ENCODE measurements around the gene DPP4. TPM values are rescaled to one million over a fixed set of nuclear protein-coding genes. Genes with fewer than 3 reads are reported as not detected.
A peak's percentile ranks its signal among the peaks of the same experiment; 100 is the strongest.

Gene DPP4
- total and polyA plus RNA-seq, 2 of the 13 experiments (the other 11 are each of a cell fraction or from before 2014, with no cell fraction given): 39.4 to 109 TPM

DNA sequence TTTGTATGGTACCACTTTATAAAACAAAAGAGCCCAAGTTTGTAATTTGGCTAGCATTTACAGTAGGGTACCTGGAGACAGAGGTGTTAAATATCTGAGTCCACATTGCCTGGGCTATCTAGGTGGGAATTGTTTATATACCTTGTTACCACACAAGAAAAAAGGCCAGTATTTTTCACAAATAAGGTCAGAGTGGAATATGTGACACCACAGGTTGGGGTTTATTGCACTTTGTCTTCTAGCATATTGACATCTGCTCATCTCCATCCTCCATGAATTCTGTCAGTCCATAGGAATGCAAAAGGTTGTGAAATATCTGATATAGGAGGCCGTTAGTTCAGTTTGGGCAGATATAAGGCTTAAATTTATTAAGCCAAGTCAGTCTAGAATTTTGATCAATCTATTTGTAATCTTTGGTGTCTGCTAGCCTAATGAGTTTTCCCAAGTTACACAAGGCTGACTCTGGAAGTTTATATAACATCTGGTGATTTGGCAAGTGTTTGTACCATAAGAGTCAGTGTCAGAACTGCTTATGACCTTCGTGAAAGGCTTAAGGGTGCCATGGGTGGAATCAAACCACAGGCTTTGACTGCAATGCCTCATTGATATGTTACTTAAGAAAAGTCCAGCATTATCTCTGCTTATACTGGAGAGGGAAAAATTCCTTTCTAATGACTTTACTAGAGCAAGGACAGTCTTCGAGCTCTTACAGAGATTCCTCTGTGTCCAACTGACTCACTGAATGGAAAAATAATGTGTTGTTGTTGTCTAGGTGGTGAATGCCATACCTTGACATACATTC, 11.3 kb upstream of the DPP4 start (continued):
- TF ChIP-seq GMEB1 (CRISPR knock-in tag; IDR thresholded peaks at IDR 0.05; ENCODE audit: borderline replicate concordance) (no peak), KLF13 (CRISPR knock-in tag; IDR thresholded peaks at IDR 0.05) (no peak), POGZ (CRISPR knock-in tag; IDR thresholded peaks at IDR 0.05) (peak; percentile 84), ZNF644 (CRISPR knock-in tag; IDR thresholded peaks at IDR 0.05; ENCODE audit: low read depth) (peak; percentile 65; the same call in 1 of the 2 replicates), MEIS1 (CRISPR knock-in tag; IDR thresholded peaks at IDR 0.05; ENCODE audit: borderline replicate concordance) (no peak; the same call in 1 of the 2 replicates), UBTF (CRISPR knock-in tag; IDR thresholded peaks at IDR 0.05) (no peak), CENPX (CRISPR knock-in tag; IDR thresholded peaks at IDR 0.05) (no peak), ZNF30 (CRISPR knock-in tag; IDR thresholded peaks at IDR 0.05) (no peak), ZNF549 (CRISPR knock-in tag; IDR thresholded peaks at IDR 0.05) (no peak), IKZF4 (CRISPR knock-in tag; IDR thresholded peaks at IDR 0.05; ENCODE audit: borderline replicate concordance, low read depth, not compliant biosample characterization) (no peak), ARNT2 (CRISPR knock-in tag; IDR thresholded peaks at IDR 0.05; ENCODE audit: low read depth) (no peak), TRAFD1 (CRISPR knock-in tag; IDR thresholded peaks at IDR 0.05; ENCODE audit: borderline replicate concordance) (no peak), ZBTB1 (CRISPR knock-in tag; IDR thresholded peaks at IDR 0.05; ENCODE audit: borderline replicate concordance) (no peak), ZNF790 (CRISPR knock-in tag; IDR thresholded peaks at IDR 0.05; ENCODE audit: borderline replicate concordance) (no peak), ZNF451 (CRISPR knock-in tag; IDR thresholded peaks at IDR 0.05) (no peak), ZNF737 (CRISPR knock-in tag; IDR thresholded peaks at IDR 0.05; ENCODE audit: borderline replicate concordance) (no peak), ZBTB7B (CRISPR knock-in tag; IDR thresholded peaks at IDR 0.05) (no peak)
- TF ChIP-seq, protein P1, sequence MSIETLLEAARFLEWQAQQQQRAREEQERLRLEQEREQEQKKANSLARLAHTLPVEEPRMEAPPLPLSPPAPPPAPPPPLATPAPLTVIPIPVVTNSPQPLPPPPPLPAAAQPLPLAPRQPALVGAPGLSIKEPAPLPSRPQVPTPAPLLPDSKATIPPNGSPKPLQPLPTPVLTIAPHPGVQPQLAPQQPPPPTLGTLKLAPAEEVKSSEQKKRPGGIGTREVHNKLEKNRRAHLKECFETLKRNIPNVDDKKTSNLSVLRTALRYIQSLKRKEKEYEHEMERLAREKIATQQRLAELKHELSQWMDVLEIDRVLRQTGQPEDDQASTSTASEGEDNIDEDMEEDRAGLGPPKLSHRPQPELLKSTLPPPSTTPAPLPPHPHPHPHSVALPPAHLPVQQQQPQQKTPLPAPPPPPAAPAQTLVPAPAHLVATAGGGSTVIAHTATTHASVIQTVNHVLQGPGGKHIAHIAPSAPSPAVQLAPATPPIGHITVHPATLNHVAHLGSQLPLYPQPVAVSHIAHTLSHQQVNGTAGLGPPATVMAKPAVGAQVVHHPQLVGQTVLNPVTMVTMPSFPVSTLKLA (IDR thresholded peaks at IDR 0.05): no peak
- TF ChIP-seq, protein P2, sequence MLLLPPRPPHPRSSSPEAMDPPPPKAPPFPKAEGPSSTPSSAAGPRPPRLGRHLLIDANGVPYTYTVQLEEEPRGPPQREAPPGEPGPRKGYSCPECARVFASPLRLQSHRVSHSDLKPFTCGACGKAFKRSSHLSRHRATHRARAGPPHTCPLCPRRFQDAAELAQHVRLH (CRISPR knock-in tag; IDR thresholded peaks at IDR 0.05; ENCODE audit: borderline replicate concordance, low read depth): no peak
- TF ChIP-seq, protein P3, sequence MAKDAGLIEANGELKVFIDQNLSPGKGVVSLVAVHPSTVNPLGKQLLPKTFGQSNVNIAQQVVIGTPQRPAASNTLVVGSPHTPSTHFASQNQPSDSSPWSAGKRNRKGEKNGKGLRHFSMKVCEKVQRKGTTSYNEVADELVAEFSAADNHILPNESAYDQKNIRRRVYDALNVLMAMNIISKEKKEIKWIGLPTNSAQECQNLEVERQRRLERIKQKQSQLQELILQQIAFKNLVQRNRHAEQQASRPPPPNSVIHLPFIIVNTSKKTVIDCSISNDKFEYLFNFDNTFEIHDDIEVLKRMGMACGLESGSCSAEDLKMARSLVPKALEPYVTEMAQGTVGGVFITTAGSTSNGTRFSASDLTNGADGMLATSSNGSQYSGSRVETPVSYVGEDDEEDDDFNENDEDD (CRISPR knock-in tag; IDR thresholded peaks at IDR 0.05; ENCODE audit: borderline replicate concordance): no peak
